Sigmoid colon (tissue), 4 donors: ENCODE measurements around the gene CADM2.

Experiments
- CTCF ChIP-seq, 4 experiments: fragments of 450-650 bp in 3 of 4; fragments of 200-600 bp in 1 of 4; IDR thresholded peaks; one replicate each; pipeline ENCODE4 v1.5.1; 2016 to 2019; ENCODE audit warnings: antibody characterized with exemption in 4 of 4, mild to moderate bottlenecking in 3 of 4, moderate library complexity in 2 of 4
- EP300 ChIP-seq, 4 donors: sonication (generic); formaldehyde crosslinking; IDR thresholded peaks; one replicate each; pipeline ENCODE4 v1.6.1; 2017; ENCODE audit warnings: antibody characterized with exemption in 4 of 4
- POLR2A ChIP-seq, 2 donors: fragments of 450-650 bp; IDR thresholded peaks; one replicate each; pipeline ENCODE4 v1.6.1; 2016; ENCODE audit warnings: antibody characterized with exemption in 2 of 2, mild to moderate bottlenecking in 2 of 2, moderate library complexity in 2 of 2
- POLR2AphosphoS5 ChIP-seq, 4 donors: sonication (generic); formaldehyde crosslinking; IDR thresholded peaks; one replicate each; pipeline ENCODE4 v1.6.1; 2017; ENCODE audit warnings: antibody characterized with exemption in 4 of 4

- no peak for TF ChIP-seq POLR2A (IDR thresholded peaks at IDR 0.05)
- no peak for TF ChIP-seq CTCF (IDR thresholded peaks at IDR 0.05)
- no peak for TF ChIP-seq EP300 (IDR thresholded peaks at IDR 0.05)
- no peak for TF ChIP-seq POLR2AphosphoS5 (IDR thresholded peaks at IDR 0.05)
These were observed 518.2 kb downstream of the CADM2 start for GRCh38 chr3:85476891-85477495.
